ENCODE data around the gene AQP3. TPM values are rescaled to one million over a fixed set of nuclear protein-coding genes. Genes with fewer than 3 reads are reported as not detected.
A peak's percentile ranks its signal among the peaks of the same experiment; 100 is the strongest.
"Not testable (repeated sequence)": the region's sequence is repeated elsewhere in the genome, so short reads cannot be mapped to it uniquely, and the experiment has no call there.

AQP3 gene
- total RNA-seq, 2 donors from 2014 or later: 2.2 to 2.7 TPM

- DNase-seq: no peak
- Mint-ChIP-seq H3K4me1 (peaks cover 12% of the 10 kb centered on the region), H3K27ac (no peak overlapping the region), H3K36me3 (ENCODE audit: low read depth) (no peaks in the 10 kb centered on the region), H3K4me3 (no peak overlapping the region), H3K27me3 (ENCODE audit: insufficient read depth) (peaks cover 6% of the 10 kb centered on the region), H3K9me3 (no peaks in the 10 kb centered on the region)
- Histone ChIP-seq H3K9me3 (ENCODE audit: control insufficient read depth, low read length) (no peaks in the 10 kb centered on the region), H3K4me1 (ENCODE audit: control insufficient read depth, insufficient read depth, low read length) (no peaks in the 10 kb centered on the region), H3K4me3 (ENCODE audit: low read length) (no peak overlapping the region), H3K27me3 (ENCODE audit: control insufficient read depth, insufficient read depth, low read length, poor library complexity, severe bottlenecking) (no peaks in the 10 kb centered on the region), H3K36me3 (ENCODE audit: control insufficient read depth, insufficient read depth, low read length) (no peaks in the 10 kb centered on the region), H3K27ac (ENCODE audit: low read depth, low read length) (no peak overlapping the region), H3K9ac (ENCODE audit: extremely low read depth, low read length, poor library complexity, severe bottlenecking) (no peak overlapping the region)
- WGBS, 2 experiments (ENCODE audit: insufficient coverage in 1 of 2, insufficient read length in 1 of 2): 94 to 100% methylated on average over 2 to 3 of the region's 3 CpGs
- no peak for TF ChIP-seq CTCF (conservative IDR thresholded peaks at IDR 0.05)
These were observed 40.3 kb downstream of the AQP3 start for GRCh38 chr9:33407061-33407460.

- Histone ChIP-seq H3K9me3 (ENCODE audit: control insufficient read depth, low read length) (no peaks in the 10 kb centered on the region), H3K27ac (ENCODE audit: low read depth, low read length) (no peak overlapping the region), H3K9ac (ENCODE audit: extremely low read depth, low read length, poor library complexity, severe bottlenecking) (no peak overlapping the region), H3K27me3 (ENCODE audit: control insufficient read depth, insufficient read depth, low read length, poor library complexity, severe bottlenecking) (no peaks in the 10 kb centered on the region), H3K4me3 (ENCODE audit: low read length) (no peak overlapping the region), H3K36me3 (ENCODE audit: control insufficient read depth, insufficient read depth, low read length) (no peaks in the 10 kb centered on the region), H3K4me1 (ENCODE audit: control insufficient read depth, insufficient read depth, low read length) (no peaks in the 10 kb centered on the region)
- H3K36me3 Mint-ChIP-seq (ENCODE audit: low read depth): no peaks in the 10 kb centered on the region
- no peak overlapping the region for H3K4me3 Mint-ChIP-seq
- H3K27ac Mint-ChIP-seq: peak overlapping the region; percentile 23
- peaks cover 14% of the 10 kb centered on the region for H3K4me1 Mint-ChIP-seq
- no peak for DNase-seq
- TF ChIP-seq CTCF (conservative IDR thresholded peaks at IDR 0.05): no peak
- WGBS, 2 experiments (ENCODE audit: insufficient coverage in 1 of 2, insufficient read length in 1 of 2): 92 to 100% methylated on average over 3 to 4 of the region's 4 CpGs
- H3K9me3 Mint-ChIP-seq: no peaks in the 10 kb centered on the region
- H3K27me3 Mint-ChIP-seq (ENCODE audit: insufficient read depth): peaks cover 1% of the 10 kb centered on the region
These were observed 42.5 kb downstream of the AQP3 start for GRCh38 chr9:33404788-33405362.

GRCh38 chr9:33403941-33404787, 43.2 kb downstream of the AQP3 start:
- Mint-ChIP-seq H3K36me3 (ENCODE audit: low read depth) (no peaks in the 10 kb centered on the region), H3K27ac (peak overlapping the region; percentile 23), H3K4me1 (peaks cover 14% of the 10 kb centered on the region), H3K27me3 (ENCODE audit: insufficient read depth) (peaks cover 1% of the 10 kb centered on the region), H3K9me3 (no peaks in the 10 kb centered on the region), H3K4me3 (no peak overlapping the region)
- Histone ChIP-seq H3K4me1 (ENCODE audit: control insufficient read depth, insufficient read depth, low read length) (no peaks in the 10 kb centered on the region), H3K27ac (ENCODE audit: low read depth, low read length) (no peak overlapping the region), H3K36me3 (ENCODE audit: control insufficient read depth, insufficient read depth, low read length) (no peaks in the 10 kb centered on the region), H3K27me3 (ENCODE audit: control insufficient read depth, insufficient read depth, low read length, poor library complexity, severe bottlenecking) (no peaks in the 10 kb centered on the region), H3K9me3 (ENCODE audit: control insufficient read depth, low read length) (no peaks in the 10 kb centered on the region), H3K4me3 (ENCODE audit: low read length) (no peak overlapping the region), H3K9ac (ENCODE audit: extremely low read depth, low read length, poor library complexity, severe bottlenecking) (no peak overlapping the region)
- WGBS, 2 experiments (ENCODE audit: insufficient coverage in 1 of 2, insufficient read length in 1 of 2): 87 to 92% methylated on average over 13 to 17 of the region's 17 CpGs
- no peak for TF ChIP-seq CTCF (conservative IDR thresholded peaks at IDR 0.05)
- no peak for DNase-seq

- H3K9ac ChIP-seq (ENCODE audit: extremely low read depth, low read length, poor library complexity, severe bottlenecking); H3K27ac ChIP-seq (ENCODE audit: low read depth, low read length); H3K27me3 ChIP-seq (ENCODE audit: control insufficient read depth, insufficient read depth, low read length, poor library complexity, severe bottlenecking); DNase-seq; H3K9me3 Mint-ChIP-seq; H3K4me3 ChIP-seq (ENCODE audit: low read length); H3K4me1 ChIP-seq (ENCODE audit: control insufficient read depth, insufficient read depth, low read length); H3K36me3 ChIP-seq (ENCODE audit: control insufficient read depth, insufficient read depth, low read length); H3K27me3 Mint-ChIP-seq (ENCODE audit: insufficient read depth); H3K4me3 Mint-ChIP-seq; H3K36me3 Mint-ChIP-seq (ENCODE audit: low read depth); H3K9me3 ChIP-seq (ENCODE audit: control insufficient read depth, low read length): not testable (repeated sequence)
- Mint-ChIP-seq H3K4me1 (peaks cover 14% of the 10 kb centered on the region), H3K27ac (peak within 1 kb of the TSS; percentile 70)
- 95% methylated on average over 10 of the region's 10 CpGs; no CpG with 5 or more reads in 1 of the 2 experiments for WGBS, 2 experiments (ENCODE audit: insufficient coverage in 1 of 2, insufficient read length in 1 of 2)
These were observed 45.0 kb downstream of the AQP3 start, which contains the start of gene AQP7 for GRCh38 chr9:33402371-33402770. AQP7 (minus strand) TSS chr9:33402568; CDS start chr9:33401262, 1,306 bp downstream.

- Mint-ChIP-seq H3K4me1 (peaks cover 14% of the 10 kb centered on the region), H3K27ac (peak overlapping the region; percentile 30)
- not testable (repeated sequence) for H3K27me3 Mint-ChIP-seq (ENCODE audit: insufficient read depth); H3K27me3 ChIP-seq (ENCODE audit: control insufficient read depth, insufficient read depth, low read length, poor library complexity, severe bottlenecking); H3K36me3 ChIP-seq (ENCODE audit: control insufficient read depth, insufficient read depth, low read length); H3K27ac ChIP-seq (ENCODE audit: low read depth, low read length); H3K9me3 Mint-ChIP-seq; DNase-seq; H3K4me3 ChIP-seq (ENCODE audit: low read length); H3K9me3 ChIP-seq (ENCODE audit: control insufficient read depth, low read length); H3K4me3 Mint-ChIP-seq; H3K9ac ChIP-seq (ENCODE audit: extremely low read depth, low read length, poor library complexity, severe bottlenecking); H3K36me3 Mint-ChIP-seq (ENCODE audit: low read depth); H3K4me1 ChIP-seq (ENCODE audit: control insufficient read depth, insufficient read depth, low read length)
- 76% methylated on average over 8 of the region's 10 CpGs; no CpG with 5 or more reads in 1 of the 2 experiments for WGBS, 2 experiments (ENCODE audit: insufficient coverage in 1 of 2, insufficient read length in 1 of 2)
These were observed 45.6 kb downstream of the AQP3 start for GRCh38 chr9:33401809-33402208.

All from endodermal cell (in vitro differentiated cells).